ENCODE measurements around the gene ADAMTSL1.

- TF ChIP-seq CTCF (conservative IDR thresholded peaks at IDR 0.05; ENCODE audit: low read length) (no peak), EZH2phosphoT487 (IDR thresholded peaks at IDR 0.05; ENCODE audit: borderline replicate concordance) (no peak)
Observed at GRCh38 chr9:18776836-18777820, 303.2 kb downstream of the ADAMTSL1 start.
